ENCODE results near the gene TXK.
A peak's percentile ranks its signal among the peaks of the same experiment; 100 is the strongest.

TXK gene

GRCh38 chr4:48133669-48134068 is 381 bp downstream of the TXK start:
- no peak for DNase-seq

GRCh38 chr4:48131736-48132135 is 2.3 kb downstream of the TXK start:
- DNase-seq: no peak

- no peak for DNase-seq
These were observed 4.0 kb downstream of the TXK start for GRCh38 chr4:48130100-48130499.

GRCh38 chr4:48129307-48130014 is 4.6 kb downstream of the TXK start:
- DNase-seq: no peak

GRCh38 chr4:48127682-48128404 is 6.2 kb downstream of the TXK start:
- no peak for DNase-seq

- DNase-seq: peak; percentile 82
These were observed 6.8 kb downstream of the TXK start for GRCh38 chr4:48127231-48127630.

- DNase-seq: no peak
These were observed 7.4 kb downstream of the TXK start for GRCh38 chr4:48126621-48127020.

- no peak for DNase-seq
These were observed 9.2 kb downstream of the TXK start for GRCh38 chr4:48124870-48125269.

GRCh38 chr4:48122756-48123155 is 11.3 kb downstream of the TXK start:
- no peak for DNase-seq

GRCh38 chr4:48121180-48121579 is 12.9 kb downstream of the TXK start:
- no peak for DNase-seq

GRCh38 chr4:48120132-48120531 is 13.9 kb downstream of the TXK start:
- no peak for DNase-seq

GRCh38 chr4:48119646-48120045 is 14.4 kb downstream of the TXK start:
- DNase-seq: no peak

- DNase-seq: no peak
These were observed 16.0 kb downstream of the TXK start for GRCh38 chr4:48118081-48118480.

- DNase-seq: no peak
These were observed 17.5 kb downstream of the TXK start for GRCh38 chr4:48116582-48116981.

- no peak for DNase-seq
These were observed 19.6 kb downstream of the TXK start for GRCh38 chr4:48114412-48114811.

GRCh38 chr4:48112017-48112667 is 21.9 kb downstream of the TXK start:
- no peak for DNase-seq

GRCh38 chr4:48110452-48110978 is 23.5 kb downstream of the TXK start:
- no peak for DNase-seq

- DNase-seq: peak; percentile 5
These were observed 24.4 kb downstream of the TXK start for GRCh38 chr4:48109413-48110263.

- DNase-seq: no peak
These were observed 25.6 kb downstream of the TXK start for GRCh38 chr4:48108309-48109073.

- no peak for DNase-seq
These were observed 28.8 kb downstream of the TXK start for GRCh38 chr4:48105230-48105629.

- DNase-seq: no peak
These were observed 30.4 kb downstream of the TXK start for GRCh38 chr4:48103483-48104139.

- DNase-seq: no peak
These were observed 31.7 kb downstream of the TXK start for GRCh38 chr4:48102303-48102702.
